Suppressor macrophage (primary cell): Measurements from ENCODE around the gene KMT2B.

Experiments used
- DNase-seq, 4 experiments: peaks; one replicate each; pipeline ENCODE4 v3.0.0-alpha.2; 2020 to 2022

The KMT2B gene

DNA sequence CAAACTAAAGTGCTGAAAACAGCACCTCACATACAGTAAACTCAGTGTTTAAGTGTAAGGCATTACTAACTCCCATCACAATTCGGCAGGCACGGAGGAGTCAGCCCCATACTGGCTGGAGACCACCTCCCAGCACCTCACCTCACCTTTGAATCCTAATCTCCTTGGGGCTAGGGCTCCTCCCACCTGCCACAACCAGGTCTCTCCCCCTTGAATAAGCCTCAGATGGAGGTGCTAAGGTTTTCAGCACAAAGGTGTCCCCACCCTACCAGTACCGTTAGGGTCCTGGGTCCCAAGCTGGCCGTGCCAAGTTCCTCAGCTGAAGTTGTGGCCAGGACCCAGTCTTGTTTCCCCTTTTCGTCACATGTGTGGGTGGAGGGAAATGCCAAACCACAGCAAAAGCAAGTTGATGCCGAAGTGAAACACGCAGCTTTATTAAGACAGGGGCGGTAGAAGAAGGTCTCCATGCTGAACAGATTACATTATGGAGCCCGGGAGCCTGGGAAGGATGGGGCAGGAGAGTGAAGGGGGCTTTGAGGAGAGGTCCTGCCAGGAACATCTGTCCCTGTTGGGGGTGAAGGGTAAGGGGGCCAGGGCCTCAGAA, 24.4 kb downstream of the KMT2B start, which contains the start of gene IGFLR1:
Gene IGFLR1 (minus strand): TSS at position 332 of the 604 bp plus-strand sequence. CDS start 1,272 bp downstream, outside the sequence.
- DNase-seq = peak; percentile 81 to 94 (median 91)

DNA sequence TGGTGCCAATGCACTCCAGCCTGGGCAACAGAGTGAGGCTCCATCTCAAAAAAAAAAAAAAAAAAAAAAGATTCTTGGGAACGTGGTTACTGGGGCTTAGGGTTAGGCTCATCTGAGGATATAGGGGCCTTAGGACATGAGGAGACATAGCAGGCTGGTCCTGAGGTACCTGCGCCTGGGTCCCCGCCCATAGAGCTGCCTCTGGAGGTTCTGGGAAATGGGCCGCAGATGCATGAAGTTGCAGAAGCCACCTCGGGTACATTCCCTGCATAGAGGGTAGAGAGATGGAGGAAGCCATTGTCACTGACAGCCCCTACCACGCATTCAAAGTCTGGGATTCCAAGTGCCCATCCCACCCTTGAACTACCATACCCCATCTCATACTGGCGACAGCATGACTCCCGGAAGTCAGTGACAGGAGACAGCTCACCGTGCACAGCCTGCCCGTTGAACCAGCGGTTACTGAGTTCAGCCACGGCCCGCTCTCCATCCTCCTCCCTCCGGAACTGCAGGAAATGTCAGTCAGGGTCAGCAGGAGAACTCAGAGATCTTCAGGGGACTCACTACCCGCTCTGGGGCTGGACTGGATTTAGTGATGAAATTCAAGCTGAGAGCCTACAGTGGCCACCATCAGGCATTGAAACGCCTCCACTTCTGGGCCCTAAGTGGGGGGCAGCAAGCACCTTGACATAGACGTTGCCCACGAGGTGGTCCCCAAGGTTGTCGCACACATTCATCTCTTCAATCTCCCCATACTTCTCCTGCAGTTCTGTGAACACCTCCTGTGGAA, 26.0 kb downstream of the KMT2B start:
- no peak for DNase-seq

DNA sequence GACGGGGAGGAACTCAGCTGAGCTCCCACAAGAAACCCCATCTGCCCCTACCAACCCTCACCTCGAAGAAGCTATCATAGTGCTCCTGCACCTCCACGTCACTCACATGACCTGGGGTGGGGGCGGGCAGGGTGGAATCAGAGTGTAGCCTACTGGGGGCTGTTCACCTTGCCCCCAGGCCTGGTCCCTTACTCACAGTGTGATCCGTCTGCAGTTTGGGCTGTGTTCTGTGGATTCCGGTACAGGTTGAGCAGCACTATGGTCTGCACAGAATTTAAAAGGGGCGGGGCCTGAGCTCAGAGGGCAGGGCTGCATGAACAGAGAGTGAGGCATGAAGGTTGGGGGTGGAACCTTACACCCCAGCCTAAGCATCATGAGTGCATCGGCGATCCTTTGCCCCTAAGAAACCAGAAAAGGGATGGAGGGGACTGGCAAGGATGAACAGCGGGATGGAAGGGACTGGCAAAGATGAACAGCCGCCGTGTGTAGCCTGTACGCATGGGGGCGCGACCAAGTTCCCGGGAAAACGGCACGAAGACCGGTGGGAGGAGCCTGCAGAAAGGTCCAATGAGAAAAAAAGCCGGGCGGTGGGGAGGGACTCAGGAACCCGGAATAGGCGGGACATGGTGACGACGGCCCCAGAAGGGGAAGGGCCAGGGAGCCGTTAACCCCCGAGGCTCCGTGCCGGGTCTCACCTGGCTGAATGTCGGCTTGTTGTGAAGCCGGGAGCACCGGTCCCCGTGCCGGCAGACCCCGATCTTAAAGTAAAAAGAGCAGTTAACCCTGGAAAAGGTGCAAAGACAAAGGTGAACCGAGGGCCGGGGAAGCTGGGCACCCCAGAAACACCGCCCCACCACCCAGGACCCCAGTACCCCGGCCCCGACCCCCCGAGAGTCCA, 26.9 kb downstream of the KMT2B start:
- DNase-seq = peak; percentile 95 to 98 (median 98)

DNA sequence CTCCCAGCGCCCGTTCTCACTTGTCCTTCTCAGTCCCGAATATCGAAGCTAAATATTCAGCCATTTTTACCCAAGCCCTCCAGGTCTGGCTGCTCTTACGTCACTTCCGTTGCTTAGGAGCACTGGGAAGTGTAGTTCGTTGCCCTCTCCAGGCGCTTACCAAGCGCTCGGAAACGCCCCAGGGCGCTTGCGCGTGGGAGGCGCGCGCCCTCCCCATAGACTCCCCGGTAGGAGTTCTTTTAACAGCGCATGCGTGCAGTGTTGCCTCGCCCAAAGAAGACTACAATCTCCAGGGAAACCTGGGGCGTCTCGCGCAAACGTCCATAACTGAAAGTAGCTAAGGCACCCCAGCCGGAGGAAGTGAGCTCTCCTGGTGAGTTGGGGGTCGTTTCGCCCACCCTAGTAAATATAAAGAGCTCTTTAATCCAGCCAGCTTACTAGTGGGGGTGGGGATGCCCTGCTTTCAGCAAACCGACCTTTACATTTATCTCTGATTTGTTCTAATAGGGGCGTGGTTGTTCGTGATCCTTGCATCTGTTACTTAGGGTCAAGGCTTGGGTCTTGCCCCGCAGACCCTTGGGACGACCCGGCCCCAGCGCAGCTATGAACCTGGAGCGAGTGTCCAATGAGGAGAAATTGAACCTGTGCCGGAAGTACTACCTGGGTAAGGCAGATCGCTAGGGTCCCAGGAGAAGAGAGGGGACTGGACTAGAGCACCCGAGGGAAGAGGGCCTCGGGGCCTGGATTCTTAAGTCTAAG, 27.7 kb downstream of the KMT2B start, which contains the start of the genes PSENEN and U2AF1L4:
Gene PSENEN (plus strand): TSS at position 324 of the 759 bp plus-strand sequence. CDS start 280 bp downstream, at position 604.
Gene U2AF1L4 (minus strand): TSS at position 91 of the 759 bp plus-strand sequence. CDS start 27 bp downstream, at position 64.
- peak; percentile 99 to 100 (median 100) for DNase-seq

DNA sequence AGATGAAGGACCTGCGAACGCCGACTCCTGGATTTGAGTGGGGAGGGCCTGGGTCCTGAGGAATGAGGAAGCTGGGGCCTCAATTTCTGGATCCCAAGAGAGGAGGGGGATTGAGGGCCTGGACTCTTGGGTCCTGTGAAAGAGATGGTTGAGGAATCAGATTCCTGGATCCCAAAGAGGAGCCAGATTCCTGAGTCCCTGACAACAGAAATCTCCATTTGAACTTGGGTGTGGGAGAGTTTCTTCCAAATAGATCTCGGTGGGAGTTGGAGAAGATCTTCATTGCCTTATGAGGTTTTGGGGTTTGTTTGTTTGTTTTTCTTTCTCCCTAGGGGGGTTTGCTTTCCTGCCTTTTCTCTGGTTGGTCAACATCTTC, 28.3 kb downstream of the KMT2B start:
- DNase-seq = peak in 1 of 4 experiments; percentile 9

DNA sequence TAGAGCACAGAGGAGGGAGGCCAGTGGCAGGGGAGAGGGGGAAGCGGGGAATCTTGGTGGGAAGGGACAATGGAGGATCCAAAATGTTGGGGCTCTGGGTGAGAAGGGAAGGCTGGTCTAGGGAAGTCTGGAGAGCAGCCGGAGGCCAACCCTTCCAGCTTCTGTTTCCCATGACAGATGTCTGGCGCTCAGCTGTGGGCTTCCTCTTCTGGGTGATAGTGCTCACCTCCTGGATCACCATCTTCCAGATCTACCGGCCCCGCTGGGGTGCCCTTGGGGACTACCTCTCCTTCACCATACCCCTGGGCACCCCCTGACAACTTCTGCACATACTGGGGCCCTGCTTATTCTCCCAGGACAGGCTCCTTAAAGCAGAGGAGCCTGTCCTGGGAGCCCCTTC, 28.7 kb downstream of the KMT2B start:
- peak in 3 of 4 experiments; percentile 29 to 53 (median 37) for DNase-seq

DNA sequence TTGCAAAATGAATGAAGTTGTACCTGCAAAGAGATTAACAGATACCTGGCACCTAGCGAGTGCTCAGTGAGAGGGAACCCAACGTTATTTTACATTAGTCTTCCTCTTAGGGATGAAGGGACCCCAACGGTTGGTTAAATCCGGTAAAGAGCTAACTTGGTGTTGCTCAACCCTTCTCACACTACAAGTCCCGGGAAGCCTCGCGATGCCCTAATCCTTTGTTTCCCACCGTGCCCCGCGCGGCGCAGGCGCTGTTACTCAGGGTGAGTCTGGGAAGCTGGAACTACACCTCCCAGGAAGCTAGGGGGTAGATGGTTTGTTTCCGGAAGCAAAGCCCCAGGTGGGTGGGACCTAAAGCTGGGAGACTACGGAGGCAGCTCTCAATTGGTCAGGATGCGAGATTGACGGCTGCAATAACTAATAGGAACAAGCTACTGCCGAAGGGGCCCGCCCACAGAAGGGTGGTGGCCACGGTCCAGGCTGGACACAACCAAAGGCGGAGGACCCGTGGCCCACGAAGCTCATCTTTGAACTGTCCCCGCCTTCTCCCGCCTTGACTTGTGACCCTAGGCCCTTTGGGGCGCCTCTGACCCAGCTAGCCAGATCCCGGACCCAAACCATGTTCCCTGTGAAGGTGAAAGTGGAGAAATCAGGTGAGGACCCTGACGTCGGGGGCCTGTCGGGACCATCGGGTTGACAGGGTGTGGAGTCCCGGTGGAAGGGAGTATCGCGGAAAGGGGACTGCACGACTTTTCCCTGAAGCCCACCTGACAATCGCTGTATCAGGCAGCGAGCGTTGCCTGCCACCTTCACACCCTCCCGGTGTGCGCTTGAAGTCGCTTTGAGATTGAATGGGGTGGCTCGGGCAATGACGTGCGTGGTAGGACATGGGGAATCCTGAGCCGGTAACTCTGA, 30.6 kb downstream of the KMT2B start, which contains the start of gene LIN37:
Gene LIN37 (plus strand): TSS at position 471 of the 915 bp plus-strand sequence. CDS start 149 bp downstream, at position 620.
- peak; percentile 99 to 100 (median 100) for DNase-seq

- no peak for DNase-seq
These were observed 32.4 kb downstream of the KMT2B start for GRCh38 chr19:35750167-35750566.

GRCh38 chr19:35751839-35752745, 34.3 kb downstream of the KMT2B start:
- no peak for DNase-seq

DNA sequence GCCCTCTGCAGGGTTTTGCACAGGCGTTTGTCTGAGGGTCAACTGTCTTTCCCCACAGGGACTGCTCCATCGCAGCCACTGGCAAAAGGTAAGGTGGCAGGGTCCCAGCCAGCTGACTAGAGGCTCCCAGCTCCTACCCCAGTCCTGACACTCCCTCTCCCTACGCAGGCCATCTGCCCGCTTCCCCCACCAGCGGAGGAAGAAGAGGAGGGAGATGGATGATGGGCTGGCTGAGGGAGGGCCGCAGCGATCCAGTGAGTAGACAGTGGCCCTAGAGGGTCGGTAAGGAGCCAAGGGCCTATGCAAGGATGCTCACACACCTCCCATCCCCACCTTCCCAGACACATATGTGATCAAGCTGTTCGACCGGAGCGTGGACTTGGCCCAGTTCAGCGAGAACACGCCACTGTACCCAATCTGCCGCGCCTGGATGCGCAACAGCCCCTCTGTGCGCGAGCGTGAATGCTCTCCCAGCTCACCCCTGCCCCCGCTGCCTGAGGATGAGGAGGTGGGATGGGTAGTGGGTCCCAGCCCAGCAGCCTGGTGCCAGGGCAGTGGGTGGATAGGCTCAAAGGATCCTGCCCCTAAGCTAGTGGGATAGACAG, 35.0 kb downstream of the KMT2B start:
- no peak for DNase-seq

DNA sequence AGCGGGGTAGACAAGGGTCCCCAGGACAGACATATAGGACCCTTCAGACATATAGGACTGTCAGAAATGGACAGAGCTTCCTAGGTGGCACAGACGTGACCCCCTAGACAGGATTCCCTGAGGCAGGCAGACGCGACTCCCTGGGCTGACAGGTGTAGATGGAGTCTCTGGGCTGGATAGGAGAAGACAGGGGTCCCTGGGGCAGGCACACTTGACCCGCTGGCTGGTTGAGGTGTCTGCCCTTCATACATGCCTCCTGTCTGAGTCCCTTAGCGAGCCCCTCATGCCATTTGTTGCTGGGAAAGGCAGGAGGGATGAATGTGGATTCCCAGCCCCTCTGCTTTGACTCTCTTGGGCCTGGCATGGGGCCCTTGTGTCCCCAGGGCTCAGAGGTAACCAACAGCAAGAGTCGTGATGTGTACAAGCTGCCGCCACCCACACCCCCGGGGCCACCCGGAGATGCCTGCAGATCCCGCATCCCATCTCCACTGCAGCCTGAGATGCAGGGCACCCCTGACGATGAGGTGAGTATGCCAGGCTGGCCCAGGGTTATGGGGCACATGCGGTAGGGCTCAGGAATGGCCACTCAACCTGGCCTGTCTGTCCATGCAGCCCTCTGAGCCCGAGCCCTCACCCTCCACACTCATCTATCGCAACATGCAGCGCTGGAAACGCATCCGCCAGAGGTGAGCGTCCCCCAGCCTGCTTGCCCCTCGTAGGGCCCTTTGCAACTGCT, 36.0 kb downstream of the KMT2B start:
- no peak for DNase-seq

- DNase-seq = no peak
These were observed 36.7 kb downstream of the KMT2B start for GRCh38 chr19:35754370-35755130.

- no peak for DNase-seq
These were observed 37.3 kb downstream of the KMT2B start for GRCh38 chr19:35755131-35755549.

- peak in 3 of 4 experiments; percentile 12 to 51 (median 27) for DNase-seq
These were observed 38.0 kb downstream of the KMT2B start for GRCh38 chr19:35755550-35756376.

DNA sequence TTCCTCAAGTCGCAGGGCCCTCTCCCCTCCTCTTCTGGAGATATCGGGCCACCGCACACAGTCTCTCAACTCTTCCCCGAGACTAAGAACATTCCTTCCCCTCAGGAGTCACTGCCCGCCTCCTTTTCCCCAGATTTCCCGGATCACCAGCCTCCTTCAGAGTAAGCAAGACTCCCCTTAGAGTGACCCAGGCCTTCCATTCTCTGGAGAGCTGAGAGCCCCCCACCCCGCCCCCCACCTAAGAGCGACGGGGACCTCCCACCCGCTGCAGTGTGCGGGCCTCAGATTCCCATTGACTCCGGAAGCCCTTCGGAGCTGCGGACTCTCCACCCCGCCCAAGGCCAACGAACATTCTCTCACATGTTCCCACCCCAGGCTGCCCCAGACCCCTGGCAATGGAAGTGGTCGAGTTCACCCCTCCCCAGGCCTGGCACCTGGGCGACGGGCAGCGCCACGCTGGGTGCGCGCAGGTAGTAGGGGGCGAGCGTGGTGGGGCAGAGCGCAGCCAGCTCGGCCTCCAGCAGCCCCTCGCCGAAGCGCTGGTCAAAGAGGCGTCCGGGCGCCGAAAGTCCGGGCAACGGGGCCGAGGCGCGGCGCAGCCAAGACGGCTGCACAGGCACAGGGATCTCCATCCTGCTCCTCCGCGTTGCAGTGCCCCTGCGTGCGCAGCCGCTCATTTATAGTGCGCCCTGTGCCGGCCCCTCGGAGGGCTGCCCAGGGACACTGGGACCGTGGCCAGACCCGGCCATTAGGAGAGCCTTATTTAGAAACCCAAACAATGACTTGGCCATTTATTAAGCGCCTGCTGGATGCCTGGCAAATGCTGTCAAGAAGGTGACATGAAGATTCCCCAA, 38.8 kb downstream of the KMT2B start, which contains the start of gene HSPB6:
Gene HSPB6 (minus strand): TSS at position 653 of the 854 bp plus-strand sequence. CDS start 21 bp downstream, at position 632.
- DNase-seq = peak in 2 of 4 experiments; percentile 11 to 20
